NCI-H1694 (cell line): ENCODE results near the gene MCM3AP.

ENCODE experiments used
- DNase-seq: peaks from one replicate; lab custom pipeline; 2025; lab: John Stamatoyannopoulos, UW

MCM3AP gene

GRCh38 chr21:46185716-46186115 lies 99.7 kb downstream of the MCM3AP start:
- DNase-seq = no peak
